MM.1S (cell line): ENCODE data around the gene GTF2B.
"Not testable (repeated sequence)": the region's sequence is repeated elsewhere in the genome, so short reads cannot be mapped to it uniquely, and the experiment has no call there.

Experiments
- DNase-seq: peaks from one replicate; pipeline ENCODE4 v3.0.0-alpha.2; 2015
- H2AFZ ChIP-seq: fragments of 300-600 bp; sonication (generic); 2 replicates; pipeline ENCODE4 v1.6.0; 2016; ENCODE audit warnings: antibody characterized with exemption, low read length
- H3F3A ChIP-seq: fragments of 300-600 bp; sonication (generic); 2 replicates; pipeline ENCODE4 v1.6.1; 2016; ENCODE audit warnings: mild to moderate bottlenecking, antibody characterized with exemption, low read length, moderate library complexity, mixed read lengths; ENCODE audit not compliant: insufficient read depth
- H3K27ac ChIP-seq: fragments of 300-600 bp; sonication (generic); 2 replicates; pipeline ENCODE4 v1.5.1; 2016; ENCODE audit warnings: mild to moderate bottlenecking, low read length
- H3K27me3 ChIP-seq: fragments of 300-600 bp; sonication (generic); replicated peaks from 2 replicates; pipeline ENCODE4 v1.6.0; 2016; ENCODE audit warnings: low read length; ENCODE audit not compliant: insufficient read depth
- H3K36me3 ChIP-seq: fragments of 300-600 bp; sonication (generic); replicated peaks from 2 replicates; pipeline ENCODE4 v1.6.1; 2016; ENCODE audit warnings: mild to moderate bottlenecking, low read length, mixed read lengths; ENCODE audit not compliant: insufficient read depth
- H3K4me1 ChIP-seq: fragments of 300-600 bp; sonication (generic); 2 replicates; pipeline ENCODE4 v1.6.1; 2016; ENCODE audit warnings: low read length, mixed read lengths
- H3K4me2 ChIP-seq: fragments of 300-600 bp; sonication (generic); 2 replicates; pipeline ENCODE4 v1.6.0; 2016; ENCODE audit warnings: low read depth, low read length
- H3K4me3 ChIP-seq: fragments of 300-600 bp; sonication (generic); 2 replicates; pipeline ENCODE4 v1.5.1; 2016; ENCODE audit warnings: low read length, mixed read lengths
- H3K79me2 ChIP-seq: fragments of 300-600 bp; sonication (generic); 2 replicates; pipeline ENCODE4 v1.6.1; 2016; ENCODE audit warnings: mixed run types, low read length, mixed read lengths
- H3K9ac ChIP-seq: fragments of 300-600 bp; sonication (generic); 2 replicates; pipeline ENCODE4 v1.6.1; 2016; ENCODE audit warnings: low read length, mixed read lengths
- H3K9me2 ChIP-seq: fragments of 300-600 bp; sonication (generic); replicated peaks from 2 replicates; pipeline ENCODE4 v1.6.1; 2016; ENCODE audit warnings: mild to moderate bottlenecking, low read length, mixed read lengths; ENCODE audit not compliant: insufficient read depth
- H3K9me3 ChIP-seq: fragments of 300-600 bp; sonication (generic); replicated peaks from 2 replicates; pipeline ENCODE4 v1.6.1; 2016; ENCODE audit warnings: mild to moderate bottlenecking, low read length, mixed read lengths; ENCODE audit not compliant: insufficient read depth
- H4K20me1 ChIP-seq: fragments of 300-600 bp; sonication (generic); 2 replicates; pipeline ENCODE4 v1.6.1; 2016; ENCODE audit warnings: mild to moderate bottlenecking, low read length, moderate library complexity, mixed read lengths; ENCODE audit not compliant: insufficient read depth
- EZH2 ChIP-seq: fragments of 300-600 bp; sonication (generic); optimal IDR thresholded peaks from 2 replicates; pipeline ENCODE3; 2017; ENCODE audit warnings: low read depth, mild to moderate bottlenecking, antibody characterized with exemption, low read length, mixed read lengths
- EZH2phosphoT487 ChIP-seq: fragments of 300-600 bp; sonication (generic); IDR thresholded peaks from 2 replicates; pipeline ENCODE4 v1.6.1; 2018; ENCODE audit warnings: antibody characterized with exemption, low read length
- TF ChIP-seq, protein P1 (sequence below): fragments of 300-600 bp; sonication (generic); IDR thresholded peaks from 2 replicates; pipeline ENCODE4 v1.5.1; 2016; ENCODE audit warnings: antibody characterized with exemption, low read length, mixed read lengths

The GTF2B gene

DNA sequence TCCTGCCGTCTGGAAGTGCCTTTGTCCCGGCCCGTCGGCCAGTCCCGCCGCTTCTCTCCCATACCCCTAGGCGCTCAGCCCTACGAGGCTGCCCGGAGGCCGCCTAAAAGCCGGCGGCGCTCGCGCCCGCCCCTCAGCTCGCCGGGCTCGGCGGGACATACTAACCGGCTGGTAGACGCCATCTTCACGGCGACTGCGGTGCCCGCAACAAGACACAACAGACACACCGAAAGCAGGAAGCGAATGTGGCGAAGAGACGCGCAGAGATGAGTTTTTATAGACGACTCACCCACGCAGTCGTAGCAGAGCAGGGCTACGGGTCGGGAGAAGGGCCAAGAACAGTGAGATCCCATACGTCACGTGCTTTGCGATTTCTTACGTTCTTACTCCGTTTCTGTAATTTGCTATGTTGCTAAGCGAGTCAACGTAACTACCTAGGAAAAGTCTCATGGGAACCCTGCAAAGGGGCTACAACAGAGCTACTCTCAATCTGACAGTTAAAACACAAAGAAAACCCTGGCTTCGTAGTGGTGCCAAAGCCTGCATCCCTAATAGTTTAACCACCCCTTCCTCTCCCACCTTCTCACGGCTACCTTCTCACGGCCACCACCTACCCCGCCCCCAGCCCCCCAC lies at the start of gene GTF2B:
TSS of gene GTF2B (minus strand) at position 250 of the 633 bp plus-strand sequence. CDS start at position 182, 68 bp downstream.
- no peaks in the 10 kb centered on the region for H3K9me2 ChIP-seq
- H3K27me3 ChIP-seq, result no peaks in the 10 kb centered on the region
- peak; percentile 96 for DNase-seq
- peak within 1 kb of the TSS; percentile 91 for H2AFZ ChIP-seq
- H3K4me3 ChIP-seq, result peak within 1 kb of the TSS; percentile 91
- H4K20me1 ChIP-seq, result peaks cover 9% of the 10 kb centered on the region; the same call in 1 of the 2 replicates
- peaks cover 45% of the 10 kb centered on the region for H3K79me2 ChIP-seq
- peak within 1 kb of the TSS; percentile 89 for H3K9ac ChIP-seq
- peaks cover 22% of the 10 kb centered on the region for H3K4me1 ChIP-seq
- H3K36me3 ChIP-seq, result peaks cover 3% of the 10 kb centered on the region; the same call in 1 of the 2 replicates
- H3F3A ChIP-seq, result no peaks in the 10 kb centered on the region
- 0 out of 2 replicates have a peak, but pooled peaks cover 3% of the 10 kb centered on the region for H3K9me3 ChIP-seq
- H3K4me2 ChIP-seq, result peak within 1 kb of the TSS; percentile 80
- H3K27ac ChIP-seq, result peak within 1 kb of the TSS; percentile 87
- TF ChIP-seq, protein P1, sequence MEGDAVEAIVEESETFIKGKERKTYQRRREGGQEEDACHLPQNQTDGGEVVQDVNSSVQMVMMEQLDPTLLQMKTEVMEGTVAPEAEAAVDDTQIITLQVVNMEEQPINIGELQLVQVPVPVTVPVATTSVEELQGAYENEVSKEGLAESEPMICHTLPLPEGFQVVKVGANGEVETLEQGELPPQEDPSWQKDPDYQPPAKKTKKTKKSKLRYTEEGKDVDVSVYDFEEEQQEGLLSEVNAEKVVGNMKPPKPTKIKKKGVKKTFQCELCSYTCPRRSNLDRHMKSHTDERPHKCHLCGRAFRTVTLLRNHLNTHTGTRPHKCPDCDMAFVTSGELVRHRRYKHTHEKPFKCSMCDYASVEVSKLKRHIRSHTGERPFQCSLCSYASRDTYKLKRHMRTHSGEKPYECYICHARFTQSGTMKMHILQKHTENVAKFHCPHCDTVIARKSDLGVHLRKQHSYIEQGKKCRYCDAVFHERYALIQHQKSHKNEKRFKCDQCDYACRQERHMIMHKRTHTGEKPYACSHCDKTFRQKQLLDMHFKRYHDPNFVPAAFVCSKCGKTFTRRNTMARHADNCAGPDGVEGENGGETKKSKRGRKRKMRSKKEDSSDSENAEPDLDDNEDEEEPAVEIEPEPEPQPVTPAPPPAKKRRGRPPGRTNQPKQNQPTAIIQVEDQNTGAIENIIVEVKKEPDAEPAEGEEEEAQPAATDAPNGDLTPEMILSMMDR, result no peak
- TF ChIP-seq EZH2phosphoT487, result no peak
- no peak for TF ChIP-seq EZH2

DNA sequence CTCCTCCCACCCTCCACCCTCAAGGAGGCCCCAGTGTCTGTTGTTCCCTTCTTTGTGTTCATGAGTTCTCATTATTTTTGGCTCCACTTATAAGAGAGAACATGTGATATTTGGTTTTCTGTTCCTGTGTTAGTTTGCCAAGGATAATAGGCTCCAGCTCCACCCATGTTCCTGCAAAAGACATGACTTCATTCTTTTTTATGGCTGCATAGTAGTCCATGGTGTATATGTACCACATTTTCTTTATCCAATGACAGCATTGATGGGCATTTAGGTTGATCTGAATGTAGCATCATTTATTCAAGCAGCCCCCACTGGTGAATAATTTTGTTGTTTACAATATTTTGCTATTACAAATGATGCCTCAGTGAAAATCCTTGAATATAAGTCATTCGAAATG lies 47.2 kb upstream of the GTF2B start:
- H3F3A ChIP-seq, H3K79me2 ChIP-seq, H3K36me3 ChIP-seq, H3K27me3 ChIP-seq, H4K20me1 ChIP-seq, H3K4me3 ChIP-seq, H2AFZ ChIP-seq, H3K27ac ChIP-seq, H3K9ac ChIP-seq, H3K9me3 ChIP-seq, H3K9me2 ChIP-seq, DNase-seq, H3K4me1 ChIP-seq, H3K4me2 ChIP-seq: not testable (repeated sequence)

GRCh38 chr1:88936760-88937342 lies 45.5 kb upstream of the GTF2B start:
- Histone ChIP-seq H3K79me2 (no peaks in the 10 kb centered on the region), H3K9me3 (no peaks in the 10 kb centered on the region), H3K9ac (no peak overlapping the region), H4K20me1 (no peaks in the 10 kb centered on the region), H3K27ac (no peak overlapping the region), H3K4me2 (no peak overlapping the region), H3K4me1 (no peaks in the 10 kb centered on the region), H3K9me2 (no peaks in the 10 kb centered on the region), H3K36me3 (no peaks in the 10 kb centered on the region), H2AFZ (no peak overlapping the region), H3K27me3 (no peaks in the 10 kb centered on the region), H3F3A (0 out of 2 replicates have a peak, but pooled peaks cover 4% of the 10 kb centered on the region), H3K4me3 (no peak overlapping the region)
- no peak for DNase-seq
- no peak for TF ChIP-seq EZH2phosphoT487

DNA sequence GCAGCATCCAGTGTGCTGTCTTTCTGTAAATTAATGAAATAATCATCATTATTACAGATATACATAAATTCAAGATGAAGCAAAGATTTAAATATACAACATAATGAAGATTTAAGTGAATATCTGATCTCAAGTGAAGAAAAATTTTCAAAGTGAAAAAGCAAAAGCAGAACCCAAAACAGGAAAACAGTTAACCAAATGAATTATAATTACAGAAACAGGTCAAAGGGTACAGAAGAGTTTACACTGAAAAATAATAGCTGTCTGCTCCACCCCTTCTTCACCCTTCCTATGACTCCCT lies 44.8 kb upstream of the GTF2B start:
- no peak overlapping the region for H3K9ac ChIP-seq
- H3K9me2 ChIP-seq, result no peaks in the 10 kb centered on the region
- no peaks in the 10 kb centered on the region for H3K36me3 ChIP-seq
- H3K4me3 ChIP-seq, result no peak overlapping the region
- H3F3A ChIP-seq, result 0 out of 2 replicates have a peak, but pooled peaks cover 4% of the 10 kb centered on the region
- H3K9me3 ChIP-seq, result no peaks in the 10 kb centered on the region
- H3K27ac ChIP-seq, result no peak overlapping the region
- H3K27me3 ChIP-seq, result no peaks in the 10 kb centered on the region
- TF ChIP-seq EZH2phosphoT487 (no peak), EZH2 (no peak)
- TF ChIP-seq, protein P1, result no peak
- no peak overlapping the region for H2AFZ ChIP-seq
- H3K4me2 ChIP-seq, result no peak overlapping the region
- H3K79me2 ChIP-seq, result no peaks in the 10 kb centered on the region
- DNase-seq, result no peak
- H4K20me1 ChIP-seq, result no peaks in the 10 kb centered on the region
- H3K4me1 ChIP-seq, result no peaks in the 10 kb centered on the region
